ENCODE measurements around the gene DZIP1L.

DNA sequence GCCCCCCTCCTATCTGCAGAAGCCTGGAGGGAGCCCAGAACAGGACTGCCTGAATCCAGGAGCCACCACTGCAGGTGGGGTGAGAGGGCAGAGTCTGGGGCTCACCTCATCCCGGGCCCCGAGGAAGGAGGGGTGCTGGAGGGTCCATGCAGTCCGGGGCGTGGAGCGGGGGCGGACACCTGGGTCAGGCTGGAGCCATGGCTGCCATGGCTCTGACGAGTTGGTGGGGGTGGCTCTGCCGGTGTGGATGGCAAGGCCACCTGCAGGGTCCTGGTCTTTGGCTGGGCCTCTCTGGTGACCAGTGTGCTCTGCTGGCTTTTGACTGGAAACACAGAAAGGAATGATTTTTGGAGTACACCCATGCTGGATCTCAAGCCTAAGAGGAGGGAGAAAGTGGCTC, 47.4 kb downstream of the DZIP1L start:
- no peak for TF ChIP-seq TBP (optimal IDR thresholded peaks at IDR 0.05; ENCODE audit: low read depth, low read length)
- TF ChIP-seq YY1 (IDR thresholded peaks at IDR 0.05; ENCODE audit: borderline replicate concordance in 1 of 3, control insufficient read depth in 1 of 3, extremely low read depth in 1 of 3, insufficient read depth in 3 of 3, insufficient read length in 1 of 3, insufficient replicate concordance in 2 of 3, low read depth in 1 of 3, low read length in 2 of 3), result no peak
- TF ChIP-seq, protein P1, sequence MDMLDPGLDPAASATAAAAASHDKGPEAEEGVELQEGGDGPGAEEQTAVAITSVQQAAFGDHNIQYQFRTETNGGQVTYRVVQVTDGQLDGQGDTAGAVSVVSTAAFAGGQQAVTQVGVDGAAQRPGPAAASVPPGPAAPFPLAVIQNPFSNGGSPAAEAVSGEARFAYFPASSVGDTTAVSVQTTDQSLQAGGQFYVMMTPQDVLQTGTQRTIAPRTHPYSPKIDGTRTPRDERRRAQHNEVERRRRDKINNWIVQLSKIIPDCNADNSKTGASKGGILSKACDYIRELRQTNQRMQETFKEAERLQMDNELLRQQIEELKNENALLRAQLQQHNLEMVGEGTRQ (CRISPR knock-in tag; IDR thresholded peaks at IDR 0.05), result no peak
- no peak for TF ChIP-seq ZNF780A (CRISPR knock-in tag; IDR thresholded peaks at IDR 0.05)
- TF ChIP-seq ESRRA (IDR thresholded peaks at IDR 0.05; ENCODE audit: borderline replicate concordance, low read depth), result no peak
- TF ChIP-seq BCL6 (CRISPR knock-in tag; IDR thresholded peaks at IDR 0.05), result no peak
- no peak for TF ChIP-seq TCF7 (IDR thresholded peaks at IDR 0.05; ENCODE audit: borderline replicate concordance)
- TF ChIP-seq NCOA6 (IDR thresholded peaks at IDR 0.05), result no peak

Measured in K562 (cell line).